Measurements from ENCODE around the gene MPP1.

Gene MPP1

GRCh38 chrX:154812341-154813101 lies 7.2 kb upstream of the MPP1 start:
- peak; percentile 22 for DNase-seq

GRCh38 chrX:154809939-154810665 lies 4.8 kb upstream of the MPP1 start:
- peak; percentile 60 for DNase-seq

GRCh38 chrX:154806837-154807501 lies 1.7 kb upstream of the MPP1 start:
- no peak for DNase-seq

- no peak for DNase-seq
Observed at GRCh38 chrX:154805696-154806091, 409 bp upstream of the MPP1 start.

GRCh38 chrX:154804261-154804956 lies 876 bp downstream of the MPP1 start:
- peak; percentile 34 for DNase-seq

GRCh38 chrX:154802947-154803346 lies 2.3 kb downstream of the MPP1 start:
- peak; percentile 52 for DNase-seq

GRCh38 chrX:154800478-154801210 lies 4.6 kb downstream of the MPP1 start:
- peak; percentile 36 for DNase-seq

GRCh38 chrX:154799556-154800348 lies 5.5 kb downstream of the MPP1 start:
- DNase-seq: no peak

GRCh38 chrX:154797006-154797405 lies 8.3 kb downstream of the MPP1 start:
- DNase-seq: peak; percentile 9

- DNase-seq: peak; percentile 62
Observed at GRCh38 chrX:154795016-154795415, 10.3 kb downstream of the MPP1 start.

- DNase-seq: peak; percentile 6
Observed at GRCh38 chrX:154793084-154793795, 12.0 kb downstream of the MPP1 start.

GRCh38 chrX:154791939-154792338 lies 13.3 kb downstream of the MPP1 start:
- no peak for DNase-seq

- DNase-seq: no peak
Observed at GRCh38 chrX:154791467-154791866, 13.8 kb downstream of the MPP1 start.

- DNase-seq: peak; percentile 90
Observed at GRCh38 chrX:154785716-154786115, 19.6 kb downstream of the MPP1 start.

- peak; percentile 84 for DNase-seq
Observed at GRCh38 chrX:154784149-154784995, 20.9 kb downstream of the MPP1 start.

- DNase-seq: no peak
Observed at GRCh38 chrX:154780968-154781367, 24.3 kb downstream of the MPP1 start.

- no peak for DNase-seq
Observed at GRCh38 chrX:154779261-154779660, 26.0 kb downstream of the MPP1 start.

- peak; percentile 16 for DNase-seq
Observed at GRCh38 chrX:154776753-154777152, 28.5 kb downstream of the MPP1 start.

- DNase-seq: peak; percentile 53
Observed at GRCh38 chrX:154775419-154776349, 29.6 kb downstream of the MPP1 start.

All from OCI-M1 (cell line).